Renal cortical epithelial cell (primary cell): ENCODE data around the gene CFAP206. TPM values are rescaled to one million over a fixed set of nuclear protein-coding genes. Genes with fewer than 3 reads are reported as not detected.
"Not testable (repeated sequence)": the region's sequence is repeated elsewhere in the genome, so short reads cannot be mapped to it uniquely, and the experiment has no call there.

Experiments
- DNase-seq: peaks from one replicate; pipeline ENCODE4 v3.0.0-alpha.2; 2011; ENCODE audit warnings: low read depth
- total RNA-seq: library from RNA; depleted of rRNA; stranded (reverse); fragments of >200 nt; gene quantifications from 2 replicates; pipeline ENCODE4 v1.2.3, GENCODE V29; 2014

The CFAP206 gene
- total RNA-seq, 1 donor from 2014 or later: 9.0 TPM

GRCh38 chr6:87420360-87420759, 12.6 kb downstream of the CFAP206 start:
- no peak for DNase-seq

GRCh38 chr6:87421576-87421975, 13.8 kb downstream of the CFAP206 start:
- DNase-seq: peak; percentile 23

- no peak for DNase-seq
Measured at GRCh38 chr6:87426789-87427188, 19.0 kb downstream of the CFAP206 start.

- DNase-seq: no peak
Measured at GRCh38 chr6:87430499-87430898, 22.7 kb downstream of the CFAP206 start.

- DNase-seq: no peak
Measured at GRCh38 chr6:87431263-87431662, 23.5 kb downstream of the CFAP206 start.

- peak; percentile 71 for DNase-seq
Measured at GRCh38 chr6:87436435-87436834, 28.7 kb downstream of the CFAP206 start.

GRCh38 chr6:87441711-87442110, 33.9 kb downstream of the CFAP206 start:
- no peak for DNase-seq

- DNase-seq: peak; percentile 44
Measured at GRCh38 chr6:87444362-87444761, 36.6 kb downstream of the CFAP206 start.

GRCh38 chr6:87465051-87465450, 57.3 kb downstream of the CFAP206 start:
- DNase-seq: no peak

GRCh38 chr6:87472525-87473418, 65.0 kb downstream of the CFAP206 start, which contains the start of gene SLC35A1:
Gene SLC35A1, plus strand, starts transcription at chr6:87472974. Its CDS starts 30 bp downstream, at chr6:87473004.
- DNase-seq: peak; percentile 71

- peak; percentile 67 for DNase-seq
Measured at GRCh38 chr6:87473419-87473903, 65.7 kb downstream of the CFAP206 start.

- DNase-seq: no peak
Measured at GRCh38 chr6:87481931-87482330, 74.2 kb downstream of the CFAP206 start.

GRCh38 chr6:87482366-87482765, 74.6 kb downstream of the CFAP206 start:
- no peak for DNase-seq

GRCh38 chr6:87483929-87484328, 76.2 kb downstream of the CFAP206 start:
- peak; percentile 90 for DNase-seq

GRCh38 chr6:87484491-87484890, 76.7 kb downstream of the CFAP206 start:
- no peak for DNase-seq

GRCh38 chr6:87487555-87487954, 79.8 kb downstream of the CFAP206 start:
- no peak for DNase-seq

GRCh38 chr6:87489326-87489725, 81.6 kb downstream of the CFAP206 start:
- DNase-seq: not testable (repeated sequence)

GRCh38 chr6:87494761-87495422, 87.1 kb downstream of the CFAP206 start:
- no peak for DNase-seq

GRCh38 chr6:87498048-87498447, 90.3 kb downstream of the CFAP206 start:
- no peak for DNase-seq

GRCh38 chr6:87501809-87502572, 94.2 kb downstream of the CFAP206 start:
- DNase-seq: peak; percentile 82

- no peak for DNase-seq
Measured at GRCh38 chr6:87504441-87504840, 96.7 kb downstream of the CFAP206 start.
